Ascending aorta (tissue), 2 donors: ENCODE results near the gene BPIFA1. TPM values are rescaled to one million over a fixed set of nuclear protein-coding genes. Genes with fewer than 3 reads are reported as not detected.

ENCODE experiments used
- DNase-seq, 2 donors: peaks; one replicate each; pipeline ENCODE4 v3.0.0-alpha.2; 2019; ENCODE audit warnings: low spot score in 2 of 2
- H3K27ac ChIP-seq, 2 donors: fragments of 200-600 bp; sonication (generic); one replicate each; pipeline ENCODE4 v1.5.1; 2016 to 2017; ENCODE audit warnings: mild to moderate bottlenecking in 1 of 2
- H3K27me3 ChIP-seq: fragments of 200-600 bp; sonication (generic); one replicate; pipeline ENCODE4 v1.5.1; 2017
- H3K36me3 ChIP-seq, 2 donors: fragments of 200-600 bp; sonication (generic); one replicate each; pipeline ENCODE4 v1.5.1; 2016
- H3K4me1 ChIP-seq, 2 donors: fragments of 200-600 bp; sonication (generic); one replicate each; pipeline ENCODE4 v1.5.1; 2016 to 2017; ENCODE audit warnings: mild to moderate bottlenecking in 1 of 2
- H3K4me3 ChIP-seq, 2 donors: fragments of 200-600 bp; sonication (generic); one replicate each; pipeline ENCODE4 v1.5.1; 2016 to 2017; ENCODE audit warnings: mild to moderate bottlenecking in 1 of 2
- H3K9me3 ChIP-seq, 2 donors: fragments of 200-600 bp; sonication (generic); one replicate each; pipeline ENCODE4 v1.5.1; 2016
- intact Hi-C: fragments of 100-400 bp; cut with DNase I; formaldehyde crosslinking; loops from one replicate; pipeline ENCODE4 v1.15.1; 2023
- total RNA-seq: library from RNA; depleted of rRNA; stranded (reverse); fragments of >200 nt; gene quantifications from one replicate; pipeline ENCODE4 v1.1.0, GENCODE V29; 2016
- TF ChIP-seq, protein P1 (sequence below), 3 experiments: fragments of 200-600 bp in 2 of 3; fragments of 450-650 bp in 1 of 3; sonication (generic) in 2 of 3; IDR thresholded peaks; one replicate each; pipeline ENCODE4 v1.5.1; 2016 to 2019; ENCODE audit warnings: antibody characterized with exemption in 3 of 3, mild to moderate bottlenecking in 1 of 3, moderate library complexity in 1 of 3

Gene BPIFA1
- total RNA-seq, 1 donor from 2014 or later = not detected

- TF ChIP-seq, protein P1, sequence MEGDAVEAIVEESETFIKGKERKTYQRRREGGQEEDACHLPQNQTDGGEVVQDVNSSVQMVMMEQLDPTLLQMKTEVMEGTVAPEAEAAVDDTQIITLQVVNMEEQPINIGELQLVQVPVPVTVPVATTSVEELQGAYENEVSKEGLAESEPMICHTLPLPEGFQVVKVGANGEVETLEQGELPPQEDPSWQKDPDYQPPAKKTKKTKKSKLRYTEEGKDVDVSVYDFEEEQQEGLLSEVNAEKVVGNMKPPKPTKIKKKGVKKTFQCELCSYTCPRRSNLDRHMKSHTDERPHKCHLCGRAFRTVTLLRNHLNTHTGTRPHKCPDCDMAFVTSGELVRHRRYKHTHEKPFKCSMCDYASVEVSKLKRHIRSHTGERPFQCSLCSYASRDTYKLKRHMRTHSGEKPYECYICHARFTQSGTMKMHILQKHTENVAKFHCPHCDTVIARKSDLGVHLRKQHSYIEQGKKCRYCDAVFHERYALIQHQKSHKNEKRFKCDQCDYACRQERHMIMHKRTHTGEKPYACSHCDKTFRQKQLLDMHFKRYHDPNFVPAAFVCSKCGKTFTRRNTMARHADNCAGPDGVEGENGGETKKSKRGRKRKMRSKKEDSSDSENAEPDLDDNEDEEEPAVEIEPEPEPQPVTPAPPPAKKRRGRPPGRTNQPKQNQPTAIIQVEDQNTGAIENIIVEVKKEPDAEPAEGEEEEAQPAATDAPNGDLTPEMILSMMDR (IDR thresholded peaks at IDR 0.05) = no peak
- intact Hi-C loops = no loop called here
These were observed 18.7 kb upstream of the BPIFA1 start, which contains the start of gene BPIFA3 for GRCh38 chr20:33217052-33217451. Gene BPIFA3, plus strand, starts transcription at chr20:33217352. Its CDS starts 185 bp downstream, at chr20:33217537.

GRCh38 chr20:33224399-33224798, 11.4 kb upstream of the BPIFA1 start:
- H3K36me3 ChIP-seq = no peaks in the 10 kb centered on the region
- TF ChIP-seq, protein P1 (IDR thresholded peaks at IDR 0.05) = no peak
- H3K4me1 ChIP-seq = no peaks in the 10 kb centered on the region
- no peaks in the 10 kb centered on the region for H3K9me3 ChIP-seq
- no peak overlapping the region for H3K4me3 ChIP-seq
- no peaks in the 10 kb centered on the region for H3K27me3 ChIP-seq
- intact Hi-C loops = no loop called here
- no peak overlapping the region for H3K27ac ChIP-seq
- DNase-seq = no peak

More at GRCh38 chr20:33217052-33217451, 18.7 kb upstream of the BPIFA1 start, which contains the start of gene BPIFA3:
- no peaks in the 10 kb centered on the region for H3K4me1 ChIP-seq
- no peak within 1 kb of the TSS for H3K4me3 ChIP-seq
- H3K27ac ChIP-seq = no peak within 1 kb of the TSS
- no peaks in the 10 kb centered on the region for H3K36me3 ChIP-seq
- no peaks in the 10 kb centered on the region for H3K27me3 ChIP-seq
- no peaks in the 10 kb centered on the region for H3K9me3 ChIP-seq
- DNase-seq = no peak

- no peaks in the 10 kb centered on the region for H3K4me1 ChIP-seq
- H3K27ac ChIP-seq = no peak overlapping the region
- H3K9me3 ChIP-seq = no peaks in the 10 kb centered on the region
- no peaks in the 10 kb centered on the region for H3K27me3 ChIP-seq
- intact Hi-C loops = no loop called here
- DNase-seq = no peak
- H3K36me3 ChIP-seq = no peaks in the 10 kb centered on the region
- no peak overlapping the region for H3K4me3 ChIP-seq
- TF ChIP-seq, protein P1 (IDR thresholded peaks at IDR 0.05) = no peak
These were observed 6.0 kb upstream of the BPIFA1 start for GRCh38 chr20:33229843-33230242.

GRCh38 chr20:33231237-33231636, 4.6 kb upstream of the BPIFA1 start:
- Histone ChIP-seq H3K9me3 (no peaks in the 10 kb centered on the region), H3K4me3 (no peak overlapping the region), H3K36me3 (no peaks in the 10 kb centered on the region), H3K27ac (no peak overlapping the region), H3K4me1 (no peaks in the 10 kb centered on the region), H3K27me3 (no peaks in the 10 kb centered on the region)
- no peak for DNase-seq
- TF ChIP-seq, protein P1 (IDR thresholded peaks at IDR 0.05) = no peak
- intact Hi-C loops = no loop called here

DNA sequence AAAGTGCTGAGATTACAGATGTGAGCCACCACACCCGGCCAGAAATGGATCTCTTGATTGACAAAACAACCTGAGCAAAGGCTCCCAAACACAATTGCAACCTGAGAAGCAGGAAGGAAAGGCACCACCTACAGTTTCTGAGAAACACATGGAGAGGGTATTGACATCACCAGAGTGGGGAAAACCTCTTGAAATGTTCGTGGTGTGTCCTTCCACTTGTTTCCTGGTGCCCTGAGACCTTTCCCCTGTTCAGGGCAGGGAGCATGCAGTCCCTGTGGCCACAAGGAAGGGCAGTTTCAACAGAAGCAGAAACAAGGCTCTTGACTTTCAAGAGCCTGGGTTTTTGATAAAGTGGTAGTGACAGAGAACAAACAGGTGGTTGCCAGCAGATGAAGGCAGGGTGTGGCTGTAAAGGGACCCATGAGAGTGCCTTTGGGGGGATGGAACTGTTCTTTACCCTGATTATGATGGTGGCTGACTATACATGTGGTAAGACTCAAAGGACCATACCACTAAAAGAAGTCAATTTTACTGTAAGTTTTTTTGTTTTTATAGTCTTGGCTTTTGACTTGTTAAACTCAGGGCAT, 3.2 kb upstream of the BPIFA1 start:
- H3K4me1 ChIP-seq = no peaks in the 10 kb centered on the region
- TF ChIP-seq, protein P1 (IDR thresholded peaks at IDR 0.05) = no peak
- H3K36me3 ChIP-seq = no peaks in the 10 kb centered on the region
- H3K27me3 ChIP-seq = no peaks in the 10 kb centered on the region
- no peak for DNase-seq
- intact Hi-C loops = no loop called here
- H3K4me3 ChIP-seq = no peak overlapping the region
- no peak overlapping the region for H3K27ac ChIP-seq
- H3K9me3 ChIP-seq = no peaks in the 10 kb centered on the region
